SK-N-SH (cell line): ENCODE data around the gene PIR. TPM values are rescaled to one million over a fixed set of nuclear protein-coding genes. Genes with fewer than 3 reads are reported as not detected.

ENCODE experiments used
- CTCF ChIA-PET: fragments of 300-600, 350-600 bp; formaldehyde crosslinking; extraction: SDS; loops from one replicate; lab custom pipeline; 2021; lab: Yijun Ruan, JAX
- POLR2A ChIA-PET: fragments of 350-600 bp; sonication (Branson Sonifier 250); formaldehyde crosslinking; extraction: SDS; loops from one replicate; lab custom pipeline; 2020; ENCODE audit warnings: antibody characterized with exemption, inconsistent platforms; lab: Yijun Ruan, JAX
- DNase-seq: peaks from one replicate; pipeline ENCODE4 v3.0.0; 2012
- H2AFZ ChIP-seq: fragments of 200-600 bp; sonication (generic); 2 replicates; pipeline ENCODE4 v1.8.1; 2016; ENCODE audit warnings: antibody characterized with exemption, mild to moderate bottlenecking, low read depth
- H3F3A ChIP-seq: fragments of 200-600 bp; sonication (generic); replicated peaks from 2 replicates; pipeline ENCODE3; 2016; ENCODE audit warnings: antibody characterized with exemption, mild to moderate bottlenecking; ENCODE audit not compliant: insufficient read depth
- H3K27ac ChIP-seq, 2 experiments: fragments of 200-500 bp in 1 of 2; fragments of 200-600 bp in 1 of 2; sonication (Bioruptor generic) in 1 of 2; sonication (generic), shearing (Covaris generic) in 1 of 2; 2 replicates each; pipeline versions ENCODE4 v1.5.1 to v1.6.1; 2014 to 2016; ENCODE audit warnings: low read depth in 2 of 2, inconsistent platforms in 1 of 2, low read length in 1 of 2, mild to moderate bottlenecking in 1 of 2, mixed read lengths in 1 of 2
- H3K27me3 ChIP-seq: fragments of 200-600 bp; sonication (generic), shearing (Covaris generic); 2 replicates; pipeline ENCODE4 v1.6.1; 2016; ENCODE audit warnings: mixed run types; ENCODE audit not compliant: insufficient read depth
- H3K36me3 ChIP-seq, 2 experiments: fragments of 200-500 bp in 1 of 2; fragments of 200-600 bp in 1 of 2; sonication (Bioruptor generic) in 1 of 2; sonication (generic) in 1 of 2; replicated peaks in 1 of 2; 2 replicates each; pipeline versions ENCODE3 to v1.5.1; 2014 to 2016; ENCODE audit warnings: low read length in 1 of 2, mild to moderate bottlenecking in 1 of 2; ENCODE audit not compliant: insufficient read depth in 2 of 2, control insufficient read depth in 1 of 2
- H3K4me1 ChIP-seq, 2 experiments: fragments of 200-500 bp in 1 of 2; fragments of 200-600 bp in 1 of 2; sonication (Bioruptor generic) in 1 of 2; sonication (generic), shearing (Covaris generic) in 1 of 2; 2 replicates each; pipeline versions ENCODE4 v1.5.1 to v1.6.1; 2014 to 2016; ENCODE audit warnings: low read depth in 1 of 2, low read length in 1 of 2, mixed run types in 1 of 2; ENCODE audit not compliant: insufficient read depth in 2 of 2, control insufficient read depth in 1 of 2
- H3K4me2 ChIP-seq: fragments of 200-600 bp; sonication (generic), shearing (Covaris generic); 2 replicates; pipeline ENCODE4 v1.6.1; 2017; ENCODE audit warnings: mixed run types
- H3K4me3 ChIP-seq, 2 experiments: fragments of 200-500 bp in 1 of 2; fragments of 200-600 bp in 1 of 2; sonication (Bioruptor generic) in 1 of 2; sonication (generic), shearing (Covaris generic) in 1 of 2; 2 replicates each; pipeline versions ENCODE4 v1.5.1 to v1.8.1; 2014 to 2016; ENCODE audit warnings: low read depth in 2 of 2, inconsistent platforms in 1 of 2, low read length in 1 of 2, mild to moderate bottlenecking in 1 of 2, mixed read lengths in 1 of 2, moderate library complexity in 1 of 2
- H3K79me2 ChIP-seq: fragments of 200-600 bp; sonication (generic); 2 replicates; pipeline ENCODE4 v1.8.1; 2017; ENCODE audit warnings: mild to moderate bottlenecking; ENCODE audit not compliant: insufficient read depth
- H3K9ac ChIP-seq: fragments of 200-600 bp; sonication (generic); 2 replicates; pipeline ENCODE4 v1.6.1; 2017; ENCODE audit warnings: mixed run types
- H3K9me2 ChIP-seq: fragments of 200-600 bp; sonication (generic); 2 replicates; pipeline ENCODE4 v1.6.1; 2017; ENCODE audit warnings: mixed run types
- H3K9me3 ChIP-seq: fragments of 200-600 bp; sonication (generic); 2 replicates; pipeline ENCODE4 v1.6.1; 2017; ENCODE audit warnings: mixed run types, mild to moderate bottlenecking, moderate library complexity
- H4K20me1 ChIP-seq: fragments of 200-600 bp; sonication (generic); 2 replicates; pipeline ENCODE4 v1.6.1; 2017; ENCODE audit warnings: mild to moderate bottlenecking, mixed run types; ENCODE audit not compliant: insufficient read depth
- CHD2 ChIP-seq: fragments of 150-350 bp; IDR thresholded peaks from 2 replicates; pipeline ENCODE4 v1.6.1; 2018; ENCODE audit warnings: low read length; ENCODE audit not compliant: partially characterized antibody
- CTCF ChIP-seq: fragments of 200-600 bp; sonication (generic); IDR thresholded peaks from 2 replicates; pipeline ENCODE4 v1.6.1; 2017; ENCODE audit warnings: antibody characterized with exemption, mild to moderate bottlenecking, moderate library complexity
- ELF1 ChIP-seq: IDR thresholded peaks from 2 replicates; pipeline ENCODE4 v1.4.0; 2012
- EP300 ChIP-seq, 2 experiments: IDR thresholded peaks; 2 replicates each; pipeline versions ENCODE4 v1.4.0 to v1.6.1; 2012; ENCODE audit warnings: borderline replicate concordance in 1 of 2, low read depth in 1 of 2, low read length in 1 of 2
- GATA2 ChIP-seq: sonication (generic); formaldehyde crosslinking; IDR thresholded peaks from 2 replicates; pipeline ENCODE4 v1.5.0; 2020; ENCODE audit warnings: mild to moderate bottlenecking, missing genetic modification reagents
- MXI1 ChIP-seq: IDR thresholded peaks from 2 replicates; pipeline ENCODE4 v1.6.1; 2012; ENCODE audit warnings: mild to moderate bottlenecking, low read depth, low read length, improper control_type of control experiment
- NRF1 ChIP-seq: IDR thresholded peaks from 2 replicates; pipeline ENCODE4 v1.6.1; 2012; ENCODE audit warnings: low read depth, mild to moderate bottlenecking, low read length
- PBX3 ChIP-seq: IDR thresholded peaks from 2 replicates; pipeline ENCODE4; 2012
- RAD21 ChIP-seq: IDR thresholded peaks from 2 replicates; pipeline ENCODE4 v1.6.1; 2012; ENCODE audit warnings: mild to moderate bottlenecking, low read length
- SMC3 ChIP-seq: IDR thresholded peaks from 2 replicates; pipeline ENCODE4 v1.6.1; 2012; ENCODE audit warnings: low read depth, low read length, improper control_type of control experiment
- TAF1 ChIP-seq: IDR thresholded peaks from 2 replicates; pipeline ENCODE4 v1.6.1; 2012; ENCODE audit warnings: low read depth, mild to moderate bottlenecking, low read length, moderate library complexity, borderline replicate concordance
- TCF12 ChIP-seq: IDR thresholded peaks from 2 replicates; pipeline ENCODE4 v1.4.0; 2012
- YY1 ChIP-seq: IDR thresholded peaks from 2 replicates; pipeline ENCODE4 v1.4.0; 2012; ENCODE audit warnings: low read depth, mild to moderate bottlenecking
- WGBS: methylation state at CpG from one replicate; pipeline ENCODE4 v1.1.6; 2017; ENCODE audit warnings: low lambda C conversion rate; 5-methylcytosine and 5-hydroxymethylcytosine counted together
- polyA plus RNA-seq, 3 experiments: library from polyadenylated mRNA; depleted of rRNA; stranded (reverse); fragments of >200 nt; gene quantifications; 2 replicates each; pipeline ENCODE4 v1.2.3, GENCODE V29; 2012
- TF ChIP-seq, protein P1 (sequence below): IDR thresholded peaks from 2 replicates; pipeline ENCODE4 v1.6.1; 2012; ENCODE audit warnings: mild to moderate bottlenecking, low read depth, low read length, moderate library complexity

Gene PIR
- polyA plus RNA-seq, 1 of the 3 experiments (the other 2 are of a cell fraction), result 12.3 TPM

GRCh38 chrX:15373976-15374375 is 119.2 kb downstream of the PIR start (continued):
- TF ChIP-seq, protein P1, sequence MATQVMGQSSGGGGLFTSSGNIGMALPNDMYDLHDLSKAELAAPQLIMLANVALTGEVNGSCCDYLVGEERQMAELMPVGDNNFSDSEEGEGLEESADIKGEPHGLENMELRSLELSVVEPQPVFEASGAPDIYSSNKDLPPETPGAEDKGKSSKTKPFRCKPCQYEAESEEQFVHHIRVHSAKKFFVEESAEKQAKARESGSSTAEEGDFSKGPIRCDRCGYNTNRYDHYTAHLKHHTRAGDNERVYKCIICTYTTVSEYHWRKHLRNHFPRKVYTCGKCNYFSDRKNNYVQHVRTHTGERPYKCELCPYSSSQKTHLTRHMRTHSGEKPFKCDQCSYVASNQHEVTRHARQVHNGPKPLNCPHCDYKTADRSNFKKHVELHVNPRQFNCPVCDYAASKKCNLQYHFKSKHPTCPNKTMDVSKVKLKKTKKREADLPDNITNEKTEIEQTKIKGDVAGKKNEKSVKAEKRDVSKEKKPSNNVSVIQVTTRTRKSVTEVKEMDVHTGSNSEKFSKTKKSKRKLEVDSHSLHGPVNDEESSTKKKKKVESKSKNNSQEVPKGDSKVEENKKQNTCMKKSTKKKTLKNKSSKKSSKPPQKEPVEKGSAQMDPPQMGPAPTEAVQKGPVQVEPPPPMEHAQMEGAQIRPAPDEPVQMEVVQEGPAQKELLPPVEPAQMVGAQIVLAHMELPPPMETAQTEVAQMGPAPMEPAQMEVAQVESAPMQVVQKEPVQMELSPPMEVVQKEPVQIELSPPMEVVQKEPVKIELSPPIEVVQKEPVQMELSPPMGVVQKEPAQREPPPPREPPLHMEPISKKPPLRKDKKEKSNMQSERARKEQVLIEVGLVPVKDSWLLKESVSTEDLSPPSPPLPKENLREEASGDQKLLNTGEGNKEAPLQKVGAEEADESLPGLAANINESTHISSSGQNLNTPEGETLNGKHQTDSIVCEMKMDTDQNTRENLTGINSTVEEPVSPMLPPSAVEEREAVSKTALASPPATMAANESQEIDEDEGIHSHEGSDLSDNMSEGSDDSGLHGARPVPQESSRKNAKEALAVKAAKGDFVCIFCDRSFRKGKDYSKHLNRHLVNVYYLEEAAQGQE, result no peak
- TF ChIP-seq PBX3 (no peak), ELF1 (no peak)

DNA sequence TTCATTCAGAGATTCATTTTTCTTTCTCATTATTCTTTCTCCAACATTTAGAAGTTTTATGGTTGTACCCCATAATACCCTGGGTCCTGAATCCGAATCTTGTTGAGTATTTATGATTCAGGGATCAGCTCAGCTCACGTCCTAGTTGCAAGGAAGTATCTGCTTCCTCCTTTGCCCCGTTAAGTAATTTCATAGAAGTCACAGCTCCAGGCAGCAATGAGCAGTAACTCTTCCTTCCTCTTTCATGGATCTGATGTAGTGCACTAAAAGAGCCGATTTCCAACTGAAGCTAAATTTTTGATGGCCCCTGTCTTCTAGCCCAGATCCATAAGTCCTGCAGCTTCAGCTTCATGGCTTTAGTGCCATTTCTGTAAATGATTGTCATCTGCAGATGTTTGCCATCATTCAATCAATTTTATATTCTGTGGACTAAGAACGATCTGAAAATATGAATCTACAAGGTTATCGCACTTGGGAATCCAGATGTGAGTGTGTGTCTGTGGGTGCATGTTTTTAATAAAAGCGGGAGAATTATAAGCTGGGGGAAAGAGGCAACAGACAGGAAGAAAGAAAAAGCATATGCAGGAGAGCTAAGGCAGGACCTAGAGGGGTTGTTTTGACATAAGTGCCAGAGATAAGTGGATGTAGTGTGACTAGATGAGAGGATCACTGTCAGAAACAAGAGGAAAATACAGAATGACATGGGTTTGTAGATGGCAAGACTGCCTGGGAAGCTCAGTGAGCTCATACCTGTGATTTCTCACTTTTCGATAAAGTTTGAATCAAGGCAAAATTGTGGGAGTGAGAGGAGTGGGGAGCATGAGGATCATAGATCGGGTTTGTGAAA is 126.4 kb downstream of the PIR start:
- no peaks in the 10 kb centered on the region for H3K9me3 ChIP-seq
- H4K20me1 ChIP-seq, result no peaks in the 10 kb centered on the region
- CTCF ChIA-PET, result interaction anchor here (0.7 to 2.8 kb wide), 8 partner anchors 14 to 1461 kb away, joined by 3 to 17 read pairs (median 4); no protein-coding TSS in a partner anchor
- H3K9me2 ChIP-seq, result no peaks in the 10 kb centered on the region
- no peak overlapping the region for H3K9ac ChIP-seq
- 55% methylated on average over 9 of the region's 9 CpGs for WGBS
- no peaks in the 10 kb centered on the region for H3K36me3 ChIP-seq
- TF ChIP-seq NRF1 (no peak), MXI1 (no peak), CTCF (no peak), TCF12 (peak; percentile 8; the same call in 1 of the 2 replicates), CHD2 (no peak), EP300 (IDR thresholded peaks at IDR 0.05; ENCODE audit: borderline replicate concordance in 1 of 2, low read depth in 1 of 2, low read length in 1 of 2) (peak in 1 of 2 experiments; percentile 86; a peak in 2 of 4 replicates), TAF1 (no peak), RAD21 (no peak), GATA2 (peak; percentile 84), SMC3 (no peak), YY1 (no peak)
- DNase-seq, result peak; percentile 45
- no peaks in the 10 kb centered on the region for H3K79me2 ChIP-seq
- no peak overlapping the region for H2AFZ ChIP-seq
- peak overlapping the region in 1 of 2 experiments; percentile 77; a peak in 2 of 4 replicates for H3K27ac ChIP-seq
- no peaks in the 10 kb centered on the region for H3K27me3 ChIP-seq
- no peak overlapping the region for H3K4me2 ChIP-seq
- POLR2A ChIA-PET, result interaction anchor here (0.9 to 1.3 kb wide), 3 partner anchors 17 to 52 kb away, joined by 4 to 7 read pairs (median 4); no protein-coding TSS in a partner anchor
- H3K4me3 ChIP-seq, result no peak overlapping the region
- H3F3A ChIP-seq, result no peaks in the 10 kb centered on the region
- H3K4me1 ChIP-seq, result no peaks in the 10 kb centered on the region; a peak in 1 of 4 replicates
